T-helper 1 cell (primary cell): ENCODE data around the gene DNAJC7.

Experiments used
- DNase-seq, 5 donors: peaks; one replicate each; pipeline ENCODE4 v3.0.0-alpha.2; 2012 to 2020
- total RNA-seq, 4 donors: gene quantifications; one replicate each; lab custom pipeline; 2026; lab: John Stamatoyannopoulos, UW

The DNAJC7 gene, protein sequence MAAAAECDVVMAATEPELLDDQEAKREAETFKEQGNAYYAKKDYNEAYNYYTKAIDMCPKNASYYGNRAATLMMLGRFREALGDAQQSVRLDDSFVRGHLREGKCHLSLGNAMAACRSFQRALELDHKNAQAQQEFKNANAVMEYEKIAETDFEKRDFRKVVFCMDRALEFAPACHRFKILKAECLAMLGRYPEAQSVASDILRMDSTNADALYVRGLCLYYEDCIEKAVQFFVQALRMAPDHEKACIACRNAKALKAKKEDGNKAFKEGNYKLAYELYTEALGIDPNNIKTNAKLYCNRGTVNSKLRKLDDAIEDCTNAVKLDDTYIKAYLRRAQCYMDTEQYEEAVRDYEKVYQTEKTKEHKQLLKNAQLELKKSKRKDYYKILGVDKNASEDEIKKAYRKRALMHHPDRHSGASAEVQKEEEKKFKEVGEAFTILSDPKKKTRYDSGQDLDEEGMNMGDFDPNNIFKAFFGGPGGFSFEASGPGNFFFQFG
- 97.8 to 121 (median 107) reads per million in 4 donors for total RNA-seq

- DNase-seq: peak; percentile 76 to 94 (median 83)
Measured at GRCh38 chr17:42016941-42017865, at the start of gene DNAJC7. DNAJC7 (minus strand) TSS chr17:42017439; CDS start chr17:42017416, 23 bp downstream.

- peak in 1 of 5 donors; percentile 11 for DNase-seq
Measured at GRCh38 chr17:42065201-42065600, 48.0 kb upstream of the DNAJC7 start.

GRCh38 chr17:42062681-42063080 is 45.4 kb upstream of the DNAJC7 start:
- DNase-seq: no peak

DNA sequence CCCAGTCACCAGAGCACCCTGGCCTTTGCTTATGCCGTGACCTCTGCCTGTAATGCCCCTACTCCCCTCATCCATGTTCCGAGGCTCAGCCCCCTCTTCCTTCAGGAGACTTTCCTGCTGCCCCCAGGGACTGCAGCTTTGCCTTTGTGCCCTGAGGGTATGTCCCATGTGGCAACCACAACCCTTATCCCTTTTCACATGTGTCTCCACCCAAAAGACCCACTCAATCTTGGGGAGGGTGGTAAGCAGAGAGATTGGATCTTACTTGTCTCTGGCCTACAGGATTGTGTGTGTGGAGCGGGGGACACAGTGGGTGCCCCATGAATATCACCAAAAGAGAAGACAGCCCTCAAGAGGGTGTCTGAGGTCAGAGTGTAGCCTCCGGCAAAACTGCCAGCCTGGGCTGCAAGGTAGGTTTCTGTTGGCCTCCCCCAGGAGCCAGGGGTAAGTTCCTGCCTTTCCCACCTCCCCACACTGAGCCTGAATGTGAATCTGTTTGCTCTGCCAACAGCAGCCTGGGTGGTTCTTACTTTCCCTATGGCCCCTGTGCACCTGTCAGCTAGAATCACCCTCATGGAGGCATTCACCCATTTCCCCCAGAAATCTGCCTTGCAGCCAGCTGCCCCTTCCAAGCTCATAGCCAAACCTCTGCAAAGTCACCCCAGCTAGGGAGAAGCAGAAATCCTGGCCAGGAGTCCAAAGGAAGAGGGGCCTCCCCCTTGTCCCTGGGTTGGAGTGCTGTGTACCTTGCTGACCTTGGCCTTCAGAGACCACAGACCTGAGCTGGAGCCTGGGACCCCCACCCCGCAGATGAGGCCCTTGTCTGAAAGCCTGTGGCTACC is 44.6 kb upstream of the DNAJC7 start:
- no peak for DNase-seq

DNA sequence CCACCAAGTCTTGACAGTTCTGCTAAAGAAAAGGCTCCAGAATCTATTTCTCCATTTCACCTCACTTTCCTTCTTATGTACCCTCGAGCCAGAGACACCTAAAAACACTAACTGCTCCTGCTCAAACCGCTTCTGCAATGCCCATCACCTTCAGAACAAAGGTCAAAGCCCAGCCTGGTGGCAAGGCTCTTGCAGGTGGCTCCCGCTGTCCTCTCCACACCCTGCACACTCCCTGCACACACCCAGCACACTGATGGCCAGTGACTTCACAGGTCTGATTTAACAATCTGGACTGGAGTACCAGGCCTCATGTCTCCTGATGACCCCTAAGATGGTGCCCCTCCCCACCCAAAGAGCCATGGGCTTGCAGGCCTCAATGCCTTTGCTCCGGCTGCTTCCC is 43.0 kb upstream of the DNAJC7 start:
- DNase-seq: no peak

DNA sequence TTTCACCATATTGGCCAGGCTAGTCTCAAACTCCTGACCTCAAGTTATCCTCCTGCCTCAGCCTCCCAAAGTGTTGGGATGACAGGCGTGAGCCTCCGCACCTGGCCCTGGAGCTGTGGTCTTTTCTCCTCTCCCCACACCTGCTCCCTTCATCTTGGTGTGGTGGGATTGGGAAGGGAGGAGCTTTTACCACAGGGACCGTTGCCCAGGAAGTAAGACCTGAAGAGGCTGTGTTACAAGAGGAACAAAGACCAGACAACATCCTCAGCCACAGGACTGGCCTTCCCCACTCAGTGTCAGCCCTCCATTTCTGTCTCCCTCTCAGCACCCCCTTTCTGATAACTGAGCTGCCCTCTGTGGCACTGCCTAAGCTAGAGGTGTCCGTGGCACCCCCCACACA is 42.6 kb upstream of the DNAJC7 start:
- DNase-seq: no peak

GRCh38 chr17:42058063-42058462 is 40.8 kb upstream of the DNAJC7 start:
- DNase-seq: no peak

GRCh38 chr17:42056635-42057034 is 39.4 kb upstream of the DNAJC7 start:
- no peak for DNase-seq

DNA sequence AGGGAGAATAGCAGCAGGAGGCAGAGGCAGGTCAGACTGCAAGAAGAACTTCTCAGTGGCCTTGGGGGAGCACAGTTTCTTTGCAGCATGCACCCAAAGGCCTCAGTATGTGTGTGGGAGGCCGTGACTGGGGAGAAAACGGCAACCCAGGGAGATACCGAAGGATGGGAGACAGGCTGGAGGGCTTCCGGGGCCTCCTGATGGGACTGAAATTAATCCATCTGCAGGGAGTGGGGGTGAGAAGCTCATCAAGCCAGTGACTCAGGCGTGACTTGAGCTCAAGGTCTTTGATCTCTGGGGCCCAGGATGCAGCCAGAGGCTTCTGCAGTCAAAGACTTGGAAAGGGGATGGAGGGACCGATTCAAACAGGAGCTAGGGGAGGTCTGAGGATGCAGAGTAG is 38.3 kb upstream of the DNAJC7 start:
- DNase-seq: no peak

GRCh38 chr17:42055027-42055426 is 37.8 kb upstream of the DNAJC7 start:
- no peak for DNase-seq

- DNase-seq: no peak
Measured at GRCh38 chr17:42053731-42054500, 36.7 kb upstream of the DNAJC7 start.

DNA sequence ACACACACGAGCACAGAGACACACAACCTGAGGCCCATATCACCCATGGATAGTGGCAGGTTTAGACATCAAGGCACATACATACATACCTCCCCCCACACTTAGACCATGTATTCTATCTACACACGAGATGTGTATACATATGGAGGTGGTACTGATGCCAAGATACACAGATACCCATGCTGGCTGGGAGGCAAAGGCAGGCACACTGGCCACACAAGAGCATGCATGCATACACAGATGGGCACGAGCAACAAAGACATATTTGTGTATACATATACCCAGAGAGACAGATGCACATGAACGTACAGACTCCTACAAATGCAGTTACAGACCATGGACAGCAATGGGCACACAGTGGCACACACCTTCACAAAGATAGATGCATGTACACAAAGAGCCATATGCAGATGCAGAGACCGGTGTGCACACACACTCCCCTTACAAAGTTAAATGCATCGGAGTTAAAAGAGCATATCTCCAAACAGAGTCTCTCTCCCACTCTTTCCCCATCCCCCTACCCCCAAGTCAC is 35.2 kb upstream of the DNAJC7 start:
- no peak for DNase-seq

GRCh38 chr17:42051645-42052044 is 34.4 kb upstream of the DNAJC7 start:
- no peak for DNase-seq

- DNase-seq: no peak
Measured at GRCh38 chr17:42051013-42051400, 33.8 kb upstream of the DNAJC7 start.

GRCh38 chr17:42050393-42051012 is 33.3 kb upstream of the DNAJC7 start, which contains the start of gene C17orf113:
C17orf113 (minus strand) TSS chr17:42050601; CDS start chr17:42043376, 7,225 bp downstream.
- DNase-seq: peak in 4 of 5 donors; percentile 15 to 32 (median 26)

DNA sequence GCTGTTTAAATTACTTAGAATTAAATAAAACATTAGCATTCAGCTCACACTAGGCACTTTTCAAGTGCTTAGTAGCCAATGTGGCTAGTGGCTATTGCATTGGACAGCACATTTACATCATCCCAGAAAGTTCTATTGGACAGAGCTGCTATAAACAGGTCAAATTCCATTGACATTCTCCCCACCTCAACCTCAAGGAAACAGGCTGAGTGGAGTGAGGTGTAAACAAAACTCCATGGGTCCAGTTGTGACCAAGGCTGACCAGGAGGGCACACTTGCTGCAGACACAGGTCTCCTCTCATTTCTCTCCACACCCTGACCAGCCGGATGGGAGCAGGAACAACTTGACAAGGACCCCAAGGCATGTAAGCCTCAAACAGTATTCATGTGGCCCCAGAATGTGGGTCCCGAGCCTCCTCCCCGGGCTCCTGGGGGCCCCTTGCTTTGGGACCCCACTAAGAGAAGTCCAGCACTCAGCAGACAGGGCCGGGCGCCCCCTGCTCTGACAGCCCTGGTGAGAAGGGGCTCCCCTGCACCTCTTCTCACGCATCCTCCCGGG is 32.7 kb upstream of the DNAJC7 start:
- no peak for DNase-seq

DNA sequence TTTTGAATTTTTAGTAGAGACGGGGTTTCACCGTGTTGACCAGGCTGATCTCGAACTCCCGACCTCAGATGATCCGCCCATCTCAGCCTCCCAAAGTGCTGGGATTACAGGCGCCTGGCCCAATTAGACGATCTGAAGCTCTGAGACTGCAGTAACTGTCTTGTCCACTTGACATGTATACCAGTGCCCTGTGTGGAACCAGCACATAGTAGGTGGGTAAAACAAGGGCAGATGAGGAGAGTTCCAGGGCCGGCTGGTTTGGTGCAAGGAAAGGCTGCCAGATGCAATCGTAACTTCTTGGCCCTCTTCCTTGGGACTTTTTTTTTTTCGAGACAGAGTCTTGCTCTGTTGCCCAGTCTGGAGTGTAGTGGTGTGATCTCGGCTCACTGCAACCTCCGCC is 30.1 kb upstream of the DNAJC7 start:
- DNase-seq: no peak

DNA sequence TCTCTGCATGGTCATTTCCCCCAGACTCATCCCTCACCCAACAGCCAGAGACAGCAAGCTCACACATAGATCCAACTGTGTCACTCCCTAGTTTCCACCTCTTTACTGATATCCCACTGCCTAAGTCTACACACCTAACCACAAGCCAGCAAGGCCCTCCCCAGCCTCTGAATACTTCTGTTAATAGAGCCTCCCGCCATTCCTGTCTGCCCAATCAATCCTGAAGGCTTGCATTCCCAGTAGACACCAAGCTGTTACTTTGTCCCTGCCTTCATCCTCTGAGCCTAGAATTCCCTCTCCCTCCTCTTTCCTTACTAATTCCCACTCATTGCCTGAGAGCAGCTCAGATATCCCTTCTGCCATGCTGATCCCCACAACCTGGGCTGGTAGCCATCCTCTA is 28.5 kb upstream of the DNAJC7 start:
- DNase-seq: no peak

DNA sequence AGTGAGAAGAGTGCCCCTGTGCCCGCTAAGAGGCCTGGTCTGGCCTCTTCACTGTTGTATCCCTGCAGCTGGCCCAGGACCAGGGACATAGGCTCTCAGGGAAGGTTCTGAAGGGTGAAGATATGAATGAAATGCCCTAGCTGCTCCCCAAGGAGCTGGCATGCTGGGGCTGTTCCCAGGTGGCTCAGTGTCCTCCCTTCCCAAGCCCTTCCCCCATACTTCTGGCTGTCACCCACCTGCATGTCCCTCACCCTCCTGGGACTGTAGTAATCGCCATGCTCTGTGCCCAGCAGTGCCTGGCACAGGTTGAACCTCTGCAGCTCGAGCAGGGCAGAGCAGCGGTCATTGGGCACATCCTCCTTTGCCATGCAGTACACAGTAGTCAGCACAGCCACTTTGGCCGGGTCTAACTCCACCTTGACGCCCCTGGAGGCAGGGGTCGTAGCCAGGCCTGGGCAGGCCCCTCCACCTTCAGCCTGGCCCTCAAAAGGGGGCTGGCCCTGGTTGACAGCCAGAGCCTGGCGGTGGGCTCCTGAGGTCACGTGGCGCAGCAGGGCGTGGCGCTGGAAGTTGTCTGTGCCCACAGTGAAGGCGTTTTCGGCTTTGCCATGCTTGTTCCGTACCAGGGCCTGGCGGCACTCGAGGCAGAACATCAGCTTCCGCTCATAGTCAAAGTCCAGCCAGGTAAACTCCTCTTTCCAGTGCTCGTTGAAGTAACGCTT is 25.5 kb upstream of the DNAJC7 start:
- no peak for DNase-seq

- DNase-seq: no peak
Measured at GRCh38 chr17:42041619-42042018, 24.4 kb upstream of the DNAJC7 start.
